ENCODE data around the gene SMCO4. TPM values are rescaled to one million over a fixed set of nuclear protein-coding genes. Genes with fewer than 3 reads are reported as not detected.

SMCO4 gene
- total RNA-seq, 2 experiments from 2014 or later: 8.9 to 11.0 TPM

Other genes starting within 250 kb of the SMCO4 start
- not detected for gene DEUP1, start 212.6 kb downstream of the SMCO4 start, total RNA-seq
- gene CEP295, start 118.3 kb upstream of the SMCO4 start, total RNA-seq: 10 to 100 TPM; 22.8 to 24.9 TPM
- gene TAF1D, start 198.1 kb upstream of the SMCO4 start, total RNA-seq: 100 to 1,000 TPM; 172 to 178 TPM
- gene C11orf54, start 198.3 kb upstream of the SMCO4 start, total RNA-seq: 10 to 100 TPM; 20.6 to 29.2 TPM
- gene MED17, start 240.9 kb upstream of the SMCO4 start, total RNA-seq: 10 to 100 TPM; 43.0 to 44.8 TPM